Hematopoietic multipotent progenitor cell treated with erythropoietin and hydrocortisone succinate and interleukin-3 and kit ligand, for 15 days (in vitro differentiated cells): ENCODE results near the gene VIT.
"Not testable (repeated sequence)": the region's sequence is repeated elsewhere in the genome, so short reads cannot be mapped to it uniquely, and the experiment has no call there.

Experiments
- DNase-seq: peaks from one replicate; pipeline ENCODE4 v3.0.0-alpha.2; 2015; ENCODE audit warnings: low spot score

VIT gene

GRCh38 chr2:36677996-36678605 lies 18.4 kb upstream of the VIT start:
- no peak for DNase-seq

GRCh38 chr2:36678856-36679255 lies 17.7 kb upstream of the VIT start:
- DNase-seq: no peak

GRCh38 chr2:36680012-36680411 lies 16.5 kb upstream of the VIT start:
- no peak for DNase-seq

DNA sequence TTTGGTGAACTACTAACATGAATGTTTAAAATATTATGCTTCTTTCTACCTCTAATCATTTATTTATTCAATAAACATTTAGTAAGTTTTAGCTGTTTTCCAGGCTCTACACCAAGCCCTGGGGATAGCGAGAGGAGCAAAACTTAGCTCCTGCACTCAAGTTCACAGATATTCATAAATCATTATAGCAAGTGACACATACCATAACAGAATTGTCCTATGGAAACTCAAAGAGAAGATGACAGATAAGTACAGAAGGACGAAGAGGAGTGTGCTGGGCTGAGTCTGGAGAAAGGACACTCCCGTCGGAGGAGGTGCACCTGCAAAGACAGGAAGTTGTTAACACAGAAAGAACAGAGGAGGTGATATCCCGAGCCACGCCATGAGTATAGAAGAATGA lies 13.9 kb upstream of the VIT start:
- DNase-seq: no peak

DNA sequence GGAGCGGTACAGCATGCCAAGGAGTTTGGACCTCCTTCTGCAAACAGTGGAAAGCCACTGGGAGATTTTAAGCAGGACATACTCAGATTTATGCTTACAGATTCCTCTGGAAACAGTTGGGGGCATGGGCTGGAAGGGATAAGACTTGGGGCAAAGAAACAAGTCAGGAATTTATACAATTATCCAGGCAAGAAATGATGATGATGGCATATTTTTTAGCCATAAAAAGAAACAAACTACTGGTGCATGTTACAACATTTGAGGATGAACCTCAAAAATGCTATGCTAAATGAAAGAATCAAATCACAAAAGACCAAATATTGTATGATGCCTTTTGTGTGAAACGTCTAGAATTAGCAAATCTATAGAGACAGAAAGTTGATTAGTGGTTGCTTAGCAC lies 13.5 kb upstream of the VIT start:
- no peak for DNase-seq

- not testable (repeated sequence) for DNase-seq
Measured at GRCh38 chr2:36688291-36688690, 8.2 kb upstream of the VIT start.

- DNase-seq: not testable (repeated sequence)
Measured at GRCh38 chr2:36689013-36689412, 7.5 kb upstream of the VIT start.

GRCh38 chr2:36692121-36692520 lies 4.4 kb upstream of the VIT start:
- DNase-seq: no peak

- no peak for DNase-seq
Measured at GRCh38 chr2:36693825-36694224, 2.7 kb upstream of the VIT start.

DNA sequence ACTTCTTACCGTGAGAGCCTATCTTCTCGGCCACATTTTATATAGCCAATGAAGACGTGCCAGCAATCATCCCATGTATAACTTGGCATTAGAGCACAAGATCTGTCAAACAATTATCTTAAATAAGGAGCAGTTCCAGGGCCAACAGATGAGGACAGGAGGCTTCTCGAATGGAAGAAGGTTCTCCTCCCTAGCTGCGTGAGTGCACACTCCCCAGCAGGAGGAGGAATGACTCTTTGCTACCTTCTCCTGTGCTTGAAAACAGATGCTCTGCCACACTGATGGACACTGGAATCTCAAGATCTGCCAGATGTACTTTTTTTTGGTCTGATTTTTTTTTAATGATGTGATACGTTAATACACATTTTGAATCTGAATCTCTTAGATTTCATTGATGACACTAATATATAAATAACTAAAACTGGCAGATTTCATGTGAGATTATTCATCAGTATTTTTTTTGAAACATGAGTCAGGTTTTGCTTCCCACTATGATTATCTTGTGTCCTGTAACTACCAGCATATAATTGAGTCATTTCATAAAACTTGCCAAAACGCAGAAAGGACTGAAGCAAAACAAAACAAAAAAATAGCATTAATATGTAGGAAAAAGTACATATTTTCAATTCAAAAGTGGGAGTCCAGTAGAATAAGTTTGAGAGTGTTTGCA lies 626 bp upstream of the VIT start:
- DNase-seq: no peak

GRCh38 chr2:36697424-36698066 lies 1.0 kb downstream of the VIT start:
- no peak for DNase-seq

- no peak for DNase-seq
Measured at GRCh38 chr2:36698993-36699392, 2.5 kb downstream of the VIT start.

GRCh38 chr2:36700311-36700710 lies 3.8 kb downstream of the VIT start:
- no peak for DNase-seq

- no peak for DNase-seq
Measured at GRCh38 chr2:36701391-36701795, 4.9 kb downstream of the VIT start.

DNA sequence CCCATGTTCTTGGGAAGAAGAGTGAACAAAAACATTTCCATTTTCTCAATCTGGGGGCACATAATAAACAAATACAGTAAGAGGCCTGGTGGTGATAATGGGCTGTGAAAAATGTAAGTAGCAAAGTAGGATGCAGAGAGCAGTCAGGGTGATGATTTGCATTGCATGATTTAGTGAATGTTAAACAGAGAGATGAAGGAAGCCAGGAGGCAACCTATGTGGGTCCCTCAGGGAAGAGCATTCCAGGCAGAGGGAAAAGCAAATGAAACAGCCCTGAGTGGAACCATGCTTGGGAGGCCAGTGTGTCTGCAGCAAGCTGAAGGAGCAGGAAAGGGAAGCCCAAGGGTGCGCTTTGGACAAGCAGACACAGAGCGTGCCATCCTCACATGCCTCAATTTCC lies 5.4 kb downstream of the VIT start:
- no peak for DNase-seq

DNA sequence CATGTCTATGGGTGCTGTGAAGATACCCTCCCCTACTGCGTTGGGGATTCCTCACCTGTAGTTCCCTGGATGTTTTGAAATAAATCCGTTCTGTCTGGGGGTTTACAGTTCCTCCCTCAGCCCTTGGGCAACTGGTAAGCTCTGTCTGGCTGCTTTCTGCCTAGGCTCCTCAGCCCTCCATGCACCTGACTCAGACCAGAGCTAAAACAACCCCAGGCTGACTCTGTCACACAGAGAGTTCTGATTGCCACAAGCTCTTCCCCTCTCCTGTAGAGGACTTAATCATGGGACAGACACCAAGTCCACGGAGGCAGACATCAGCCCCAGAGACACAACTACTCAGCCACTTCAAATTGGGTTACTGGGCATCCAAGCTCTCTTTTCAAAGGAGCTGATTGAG lies 6.3 kb downstream of the VIT start:
- no peak for DNase-seq

DNA sequence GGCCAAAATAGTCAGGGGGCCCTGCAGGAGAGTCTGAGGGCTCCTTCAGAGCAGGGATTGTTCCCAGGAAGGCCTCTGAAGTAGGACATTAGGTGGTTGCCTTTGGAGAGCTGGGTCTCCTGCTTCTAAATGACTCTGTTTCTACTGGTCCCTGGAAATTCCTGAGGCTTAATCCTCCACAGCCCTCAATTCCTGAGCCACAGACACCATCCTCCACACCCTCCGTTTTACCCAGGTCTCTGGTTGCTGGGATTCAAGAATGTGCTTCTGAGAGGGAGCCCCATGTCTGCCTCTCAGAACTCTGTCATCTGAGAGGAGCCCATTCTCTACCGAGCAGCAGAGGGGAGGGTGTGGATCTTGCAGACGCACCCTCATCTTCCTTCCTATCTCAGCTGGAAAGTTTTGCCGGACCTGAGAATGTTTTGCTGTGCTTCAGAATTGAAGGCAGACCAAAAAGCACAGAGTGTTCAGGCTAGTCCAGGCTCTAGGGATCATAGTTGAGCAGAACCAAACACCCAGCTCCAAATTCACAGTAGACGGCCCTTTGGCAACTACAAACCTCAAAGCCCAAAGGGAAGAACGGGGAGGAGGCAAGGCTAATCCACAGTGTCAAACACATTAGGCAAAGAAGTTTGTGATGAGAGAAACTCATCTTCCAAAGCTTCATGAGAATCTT lies 8.1 kb downstream of the VIT start:
- DNase-seq: no peak

- DNase-seq: no peak
Measured at GRCh38 chr2:36705326-36706020, 9.0 kb downstream of the VIT start.

DNA sequence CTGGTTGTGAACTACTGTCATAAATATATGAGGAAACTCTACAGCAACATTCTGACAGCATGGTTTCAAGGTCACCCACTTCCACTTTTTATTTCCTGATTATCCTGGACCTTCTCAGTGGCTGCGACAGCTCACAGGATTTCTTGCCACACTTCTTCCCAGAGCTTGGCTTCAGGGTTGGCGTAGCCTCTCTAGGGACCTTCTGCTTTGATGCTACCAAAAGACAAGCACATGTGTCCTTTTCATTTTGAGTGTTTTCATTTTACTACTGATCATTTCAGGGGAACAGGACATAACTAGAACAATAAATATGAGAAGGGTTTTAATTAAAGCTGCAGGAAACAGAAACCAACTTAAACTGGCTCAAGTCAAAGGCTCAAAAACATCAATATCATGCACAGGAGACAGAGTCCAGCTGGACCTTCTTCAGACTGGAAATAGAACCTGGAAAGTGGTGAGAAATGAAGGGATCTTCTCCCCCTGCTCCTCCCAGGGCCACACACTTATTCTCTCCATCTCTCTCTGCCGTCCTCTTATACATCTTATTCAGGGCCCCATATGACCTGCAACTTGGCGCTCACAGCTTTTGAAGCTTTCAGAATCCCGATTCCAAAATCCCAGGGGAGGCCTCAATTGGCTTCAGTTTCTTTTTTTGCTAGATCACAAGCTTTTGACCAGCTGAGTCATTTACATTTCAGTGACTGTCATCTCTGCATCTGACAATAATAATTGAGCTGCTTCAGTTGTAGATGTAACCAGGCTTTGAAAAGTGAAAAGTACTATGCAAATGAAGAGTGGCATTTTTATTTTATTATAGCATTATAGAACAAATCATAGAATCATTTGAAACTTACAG lies 9.7 kb downstream of the VIT start:
- DNase-seq: no peak

GRCh38 chr2:36707050-36707449 lies 10.5 kb downstream of the VIT start:
- no peak for DNase-seq

GRCh38 chr2:36708041-36708741 lies 11.7 kb downstream of the VIT start:
- no peak for DNase-seq
